Natural killer cell (primary cell): ENCODE data around the gene LSM4. TPM values are rescaled to one million over a fixed set of nuclear protein-coding genes. Genes with fewer than 3 reads are reported as not detected.

Experiments
- ATAC-seq, 3 donors: fragments of 150-1000 bp in 2 of 3; fragments of 200-7000 bp in 1 of 3; cut with Tn5 transposase; 1 replicate in 1 of 3; 2 replicates in 2 of 3; pipeline ENCODE4 v1.10.0; 2021; ENCODE audit warnings: mild to moderate bottlenecking in 2 of 3, moderate library complexity in 2 of 3
- DNase-seq, 2 donors: peaks; one replicate each; pipeline versions ENCODE4 v3.0.0 to v3.0.0-alpha.2; 2013 to 2021; ENCODE audit warnings: mixed read lengths in 1 of 2
- H3K27ac ChIP-seq: one replicate; pipeline ENCODE4 v1.5.1; 2013; ENCODE audit warnings: mild to moderate bottlenecking, low read length
- H3K27me3 ChIP-seq: one replicate; pipeline ENCODE4 v1.6.1; 2013; ENCODE audit warnings: low read length; ENCODE audit not compliant: control insufficient read depth, insufficient read depth
- H3K36me3 ChIP-seq: one replicate; pipeline ENCODE4 v1.6.1; 2013; ENCODE audit warnings: low read length; ENCODE audit not compliant: control insufficient read depth, insufficient read depth
- H3K4me1 ChIP-seq: one replicate; pipeline ENCODE4 v1.6.1; 2013; ENCODE audit warnings: low read length; ENCODE audit not compliant: control insufficient read depth, insufficient read depth
- H3K4me3 ChIP-seq: one replicate; pipeline ENCODE4 v1.5.1; 2013; ENCODE audit warnings: low read length
- H3K9me3 ChIP-seq: one replicate; pipeline ENCODE4 v1.6.1; 2013; ENCODE audit warnings: low read length; ENCODE audit not compliant: control insufficient read depth, insufficient read depth
- H3K27ac Mint-ChIP-seq, 2 donors: one replicate each; pipeline ENCODE4 v1.8.0; 2022; ENCODE audit warnings: mild to moderate bottlenecking in 2 of 2, mixed read lengths in 2 of 2, moderate library complexity in 1 of 2
- H3K27me3 Mint-ChIP-seq, 2 donors: one replicate each; pipeline ENCODE4 v1.8.0; 2022; ENCODE audit warnings: low read depth in 2 of 2, mixed read lengths in 2 of 2
- H3K36me3 Mint-ChIP-seq: one replicate; pipeline ENCODE4 v1.8.0; 2022; ENCODE audit warnings: mixed read lengths
- H3K4me1 Mint-ChIP-seq, 2 donors: one replicate each; pipeline ENCODE4 v1.8.0; 2022; ENCODE audit warnings: mixed read lengths in 2 of 2
- H3K4me3 Mint-ChIP-seq: one replicate; pipeline ENCODE4 v1.8.0; 2022; ENCODE audit warnings: mild to moderate bottlenecking, moderate library complexity, mixed read lengths
- H3K9me3 Mint-ChIP-seq, 2 donors: one replicate each; pipeline ENCODE4 v1.8.0; 2022; ENCODE audit warnings: mixed read lengths in 2 of 2
- WGBS: methylation state at CpG from one replicate; pipeline ENCODE4 v1.1.7; 2013; ENCODE audit warnings: missing lambda C conversion rate; ENCODE audit not compliant: insufficient coverage; 5-methylcytosine and 5-hydroxymethylcytosine counted together
- intact Hi-C: fragments of 100-400 bp; cut with micrococcal nuclease; formaldehyde crosslinking; loops from one replicate; pipeline ENCODE4 v1.14.2; 2022
- total RNA-seq, 4 donors: library from RNA; stranded (reverse); fragments of 120-200 nt in 1 of 4; gene quantifications; one replicate each; pipeline versions ENCODE4 v1.2.3 to v1.2.4, GENCODE V29; 2013 to 2022
- TF ChIP-seq, protein P1 (sequence below): fragments of 200-600 bp; IDR thresholded peaks from one replicate; pipeline ENCODE4 v1.8.0; 2022; ENCODE audit warnings: antibody characterized with exemption

LSM4 gene
- total RNA-seq, 3 donors from 2014 or later (not counting 1 experiment from before 2014, with no cell fraction given): 42.4 to 60.8 (median 44.8) TPM

DNA sequence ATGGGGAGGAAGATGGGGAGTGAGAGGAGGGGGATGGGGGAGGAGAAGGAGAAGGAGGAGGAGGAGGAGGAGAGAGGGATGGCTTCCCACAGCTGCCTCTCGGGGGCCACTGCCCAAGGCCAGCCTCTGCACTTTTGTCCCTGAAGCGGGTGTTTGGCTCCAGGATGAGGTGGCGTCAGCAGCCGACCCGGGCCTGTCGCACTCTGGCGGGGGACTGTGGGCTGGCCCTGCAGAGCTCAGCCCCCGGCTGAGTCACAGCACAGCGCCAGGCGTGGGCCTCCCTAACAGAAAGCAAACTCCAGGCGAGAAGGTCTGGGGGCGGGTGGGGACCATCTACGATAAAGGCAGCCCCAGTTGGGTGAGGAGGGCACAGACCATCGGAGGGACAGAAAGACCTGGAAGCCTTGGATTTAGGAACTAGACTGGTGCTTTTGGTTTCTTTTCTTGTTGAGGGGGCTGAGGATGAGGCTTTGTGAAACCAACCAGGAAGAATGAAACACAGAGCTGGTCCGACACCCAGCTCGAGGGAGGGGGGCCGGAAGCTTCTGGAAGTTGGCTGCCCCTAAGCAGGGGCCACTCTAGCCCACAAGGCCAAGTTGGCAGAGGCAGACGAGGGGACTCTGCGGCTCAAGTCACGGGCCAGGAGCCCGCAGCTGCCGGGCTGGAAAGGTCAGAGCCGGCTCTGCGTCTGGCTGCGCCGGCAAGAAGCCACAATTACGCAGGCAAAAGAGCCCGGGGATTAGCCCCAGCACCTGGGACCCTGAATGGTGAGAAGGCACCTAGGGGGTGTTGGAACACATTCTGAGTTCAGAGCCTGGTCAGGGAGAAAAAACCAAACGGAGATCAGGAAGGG lies 18.2 kb downstream of the LSM4 start:
- H3K36me3 Mint-ChIP-seq: no peaks in the 10 kb centered on the region
- TF ChIP-seq, protein P1, sequence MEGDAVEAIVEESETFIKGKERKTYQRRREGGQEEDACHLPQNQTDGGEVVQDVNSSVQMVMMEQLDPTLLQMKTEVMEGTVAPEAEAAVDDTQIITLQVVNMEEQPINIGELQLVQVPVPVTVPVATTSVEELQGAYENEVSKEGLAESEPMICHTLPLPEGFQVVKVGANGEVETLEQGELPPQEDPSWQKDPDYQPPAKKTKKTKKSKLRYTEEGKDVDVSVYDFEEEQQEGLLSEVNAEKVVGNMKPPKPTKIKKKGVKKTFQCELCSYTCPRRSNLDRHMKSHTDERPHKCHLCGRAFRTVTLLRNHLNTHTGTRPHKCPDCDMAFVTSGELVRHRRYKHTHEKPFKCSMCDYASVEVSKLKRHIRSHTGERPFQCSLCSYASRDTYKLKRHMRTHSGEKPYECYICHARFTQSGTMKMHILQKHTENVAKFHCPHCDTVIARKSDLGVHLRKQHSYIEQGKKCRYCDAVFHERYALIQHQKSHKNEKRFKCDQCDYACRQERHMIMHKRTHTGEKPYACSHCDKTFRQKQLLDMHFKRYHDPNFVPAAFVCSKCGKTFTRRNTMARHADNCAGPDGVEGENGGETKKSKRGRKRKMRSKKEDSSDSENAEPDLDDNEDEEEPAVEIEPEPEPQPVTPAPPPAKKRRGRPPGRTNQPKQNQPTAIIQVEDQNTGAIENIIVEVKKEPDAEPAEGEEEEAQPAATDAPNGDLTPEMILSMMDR: no peak
- no peaks in the 10 kb centered on the region for H3K9me3 Mint-ChIP-seq
- H3K27me3 Mint-ChIP-seq: no peaks in the 10 kb centered on the region
- Histone ChIP-seq H3K9me3 (no peaks in the 10 kb centered on the region), H3K27ac (peak overlapping the region; percentile 99), H3K4me3 (peak overlapping the region; percentile 59), H3K27me3 (no peaks in the 10 kb centered on the region), H3K4me1 (peaks cover 64% of the 10 kb centered on the region), H3K36me3 (peaks cover 7% of the 10 kb centered on the region)
- 0% methylated on average over 29 of the region's 29 CpGs for WGBS
- DNase-seq (peak; percentile 82 to 89), ATAC-seq (peak; percentile 78 to 87 (median 79))
- H3K4me1 Mint-ChIP-seq: peaks cover 17 to 23% of the 10 kb centered on the region in 2 donors
- intact Hi-C loops: loop anchor here (1.0 kb wide), 3 partner anchors 14 to 25 kb away; partner anchors contain the start of gene LSM4
- peak overlapping the region; percentile 86 for H3K4me3 Mint-ChIP-seq
- H3K27ac Mint-ChIP-seq: peak overlapping the region; percentile 96 to 97

DNA sequence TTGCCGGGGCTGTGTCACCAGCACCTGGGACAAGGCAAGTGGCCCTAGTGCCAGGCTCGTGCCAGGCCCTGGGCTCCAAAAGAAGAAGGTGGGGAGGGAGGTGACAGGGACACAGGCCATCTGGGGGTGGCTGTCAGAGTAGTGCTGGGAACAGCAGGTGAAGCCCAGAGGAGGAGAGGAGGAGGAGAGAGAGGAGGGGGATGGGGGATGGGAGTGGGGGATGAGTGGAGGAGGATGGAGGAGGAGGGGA lies 18.7 kb downstream of the LSM4 start:
- TF ChIP-seq, protein P1: no peak
- intact Hi-C loops: loop anchor here (1.0 kb wide), 2 partner anchors 14 to 25 kb away; no protein-coding TSS in a partner anchor
- Histone ChIP-seq H3K4me1 (peaks cover 64% of the 10 kb centered on the region), H3K27me3 (no peaks in the 10 kb centered on the region), H3K36me3 (peaks cover 7% of the 10 kb centered on the region), H3K4me3 (peak overlapping the region; percentile 59), H3K9me3 (no peaks in the 10 kb centered on the region), H3K27ac (peak overlapping the region; percentile 99)
- no peak for DNase-seq
- no peaks in the 10 kb centered on the region for H3K9me3 Mint-ChIP-seq
- ATAC-seq: no peak
- 5% methylated on average over 2 of the region's 2 CpGs for WGBS
- no peaks in the 10 kb centered on the region for H3K27me3 Mint-ChIP-seq
- peak overlapping the region; percentile 86 for H3K4me3 Mint-ChIP-seq
- no peaks in the 10 kb centered on the region for H3K36me3 Mint-ChIP-seq
- peak overlapping the region; percentile 96 to 97 for H3K27ac Mint-ChIP-seq
- H3K4me1 Mint-ChIP-seq: peaks cover 17 to 23% of the 10 kb centered on the region in 2 donors

DNA sequence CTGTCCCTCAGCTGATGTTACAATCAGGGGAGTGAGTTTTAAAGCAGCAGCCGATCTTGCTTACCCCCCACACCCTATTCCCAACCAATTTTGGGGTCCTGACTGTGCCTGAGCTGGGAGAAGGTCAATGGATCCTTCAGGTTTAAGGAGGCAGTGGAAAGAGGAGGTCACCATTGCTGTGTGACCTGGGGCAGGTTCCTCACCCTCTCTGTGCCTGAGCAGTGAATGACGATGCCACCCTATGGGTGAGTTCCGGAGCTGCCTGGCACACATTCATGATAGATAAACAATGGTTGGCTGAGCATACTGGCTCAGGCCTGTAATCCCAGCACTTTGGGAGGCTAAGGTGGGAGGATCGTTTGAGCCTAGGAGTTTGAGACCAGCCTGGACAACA lies 21.2 kb downstream of the LSM4 start:
- Mint-ChIP-seq H3K27ac (peak overlapping the region; percentile 49 to 74), H3K9me3 (no peaks in the 10 kb centered on the region), H3K4me1 (peaks cover 17 to 23% of the 10 kb centered on the region in 2 donors), H3K27me3 (no peaks in the 10 kb centered on the region), H3K4me3 (peak overlapping the region; percentile 13), H3K36me3 (no peaks in the 10 kb centered on the region)
- Histone ChIP-seq H3K4me1 (peaks cover 57% of the 10 kb centered on the region), H3K27me3 (no peaks in the 10 kb centered on the region), H3K9me3 (no peaks in the 10 kb centered on the region), H3K4me3 (no peak overlapping the region), H3K27ac (peak overlapping the region; percentile 99), H3K36me3 (peaks cover 5% of the 10 kb centered on the region)
- WGBS: 85% methylated on average over 3 of the region's 4 CpGs
- TF ChIP-seq, protein P1: no peak
- ATAC-seq: no peak
- DNase-seq: no peak
- intact Hi-C loops: no loop called here
